Endothelial cell of umbilical vein (primary cell): Measurements from ENCODE around the gene AKR7A2. TPM values are rescaled to one million over a fixed set of nuclear protein-coding genes. Genes with fewer than 3 reads are reported as not detected.

Experiments
- BruUV-seq: library from RNA; stranded (reverse); fragments of 400-500 nt; replicated peaks from 2 replicates; lab custom pipeline; 2021; lab: Mats Ljungman, UMichigan
- CTCF ChIA-PET: fragments of 300-600, 350-600 bp; sonication (Branson Sonifier 250); formaldehyde crosslinking; loops from one replicate; lab custom pipeline; 2021; ENCODE audit warnings: antibody characterized with exemption, inconsistent platforms; lab: Charles Lee
- POLR2A ChIA-PET: fragments of 300-600, 350-600 bp; sonication (Branson Sonifier 250); formaldehyde crosslinking; loops from one replicate; lab custom pipeline; 2021; ENCODE audit warnings: antibody characterized with exemption, inconsistent platforms; lab: Charles Lee
- DNase-seq: peaks from one replicate; pipeline ENCODE4 v3.0.0-alpha.2; 2011; ENCODE audit warnings: low read depth, low spot score
- FAIRE-seq: peaks from 2 replicates; lab custom pipeline; 2011; peaks lifted over from hg19 to GRCh38; lab: Jason Lieb, UNC
- H2AFZ ChIP-seq: 2 replicates; pipeline ENCODE4 v1.6.0; 2012; ENCODE audit warnings: low read depth, low read length, control low read depth, inconsistent platforms
- H3K27ac ChIP-seq: 2 replicates; pipeline ENCODE4 v1.5.1; 2011; ENCODE audit warnings: low read depth, mild to moderate bottlenecking, control low read depth, low read length, moderate library complexity; ENCODE audit not compliant: insufficient read depth
- H3K27me3 ChIP-seq, 2 experiments: 2 replicates each; pipeline versions ENCODE4 v1.6.0 to v1.6.1; 2011; ENCODE audit warnings: low read length in 2 of 2, mixed read lengths in 1 of 2; ENCODE audit not compliant: control insufficient read depth in 2 of 2, insufficient read depth in 2 of 2
- H3K36me3 ChIP-seq, 2 experiments: 2 replicates in 1 of 2; 3 replicates in 1 of 2; pipeline ENCODE4 v1.5.1; 2011; ENCODE audit warnings: low read length in 2 of 2, mild to moderate bottlenecking in 1 of 2, moderate library complexity in 1 of 2; ENCODE audit not compliant: control insufficient read depth in 2 of 2, insufficient read depth in 2 of 2; ENCODE audit errors: extremely low read depth in 1 of 2
- H3K4me1 ChIP-seq: 3 replicates; pipeline ENCODE4 v1.5.1; 2011; ENCODE audit warnings: mild to moderate bottlenecking, low read length; ENCODE audit not compliant: control insufficient read depth, insufficient read depth; ENCODE audit errors: extremely low read depth
- H3K4me2 ChIP-seq: 2 replicates; pipeline ENCODE4 v1.6.1; 2011; ENCODE audit warnings: low read length, control low read depth, mixed read lengths; ENCODE audit not compliant: insufficient read depth
- H3K4me3 ChIP-seq, 3 experiments: fragments of 200-600 bp in 1 of 3; sonication (generic), shearing (Covaris generic) in 1 of 3; replicated peaks in 1 of 3; 2 replicates each; pipeline ENCODE4 v1.5.1; 2011 to 2016; ENCODE audit warnings: control low read depth in 3 of 3, low read length in 3 of 3, mild to moderate bottlenecking in 2 of 3, inconsistent platforms in 1 of 3, low read depth in 1 of 3, moderate library complexity in 1 of 3; ENCODE audit not compliant: insufficient read depth in 1 of 3
- H3K79me2 ChIP-seq: 2 replicates; pipeline ENCODE4 v1.6.0; 2012; ENCODE audit warnings: low read length, inconsistent platforms; ENCODE audit not compliant: control insufficient read depth, insufficient read depth
- H3K9ac ChIP-seq: replicated peaks from 2 replicates; pipeline ENCODE3; 2011; ENCODE audit warnings: low read length, control low read depth; ENCODE audit not compliant: insufficient read depth; ENCODE audit errors: extremely low read depth
- H3K9me1 ChIP-seq: replicated peaks from 3 replicates; pipeline ENCODE4 v1.6.0; 2011; ENCODE audit warnings: mild to moderate bottlenecking, low read length; ENCODE audit not compliant: control insufficient read depth, insufficient read depth; ENCODE audit errors: extremely low read depth
- H3K9me3 ChIP-seq: replicated peaks from 2 replicates; pipeline ENCODE4 v1.5.1; 2012; ENCODE audit warnings: low read length, inconsistent platforms; ENCODE audit not compliant: control insufficient read depth, insufficient read depth
- H4K20me1 ChIP-seq: replicated peaks from 2 replicates; pipeline ENCODE3; 2011; ENCODE audit warnings: mild to moderate bottlenecking, low read length; ENCODE audit not compliant: control insufficient read depth, insufficient read depth; ENCODE audit errors: extremely low read depth
- CTCF ChIP-seq, 2 donors: IDR thresholded peaks; 1 replicate in 1 of 2; 2 replicates in 1 of 2; pipeline ENCODE4 v1.5.1; 2011; ENCODE audit warnings: low read length in 2 of 2, mild to moderate bottlenecking in 2 of 2, moderate library complexity in 2 of 2, control low read depth in 1 of 2, inconsistent platforms in 1 of 2, low read depth in 1 of 2; ENCODE audit not compliant: insufficient read depth in 1 of 2; ENCODE audit errors: extremely low read depth in 1 of 2
- EZH2 ChIP-seq: IDR thresholded peaks from 2 replicates; pipeline ENCODE4 v1.6.1; 2012; ENCODE audit warnings: borderline replicate concordance, low read depth, mild to moderate bottlenecking, moderate library complexity, low read length, inconsistent platforms; ENCODE audit not compliant: severe bottlenecking
- FOS ChIP-seq: IDR thresholded peaks from 2 replicates; pipeline ENCODE4 v1.6.1; 2011; ENCODE audit warnings: mild to moderate bottlenecking, low read length, moderate library complexity, borderline replicate concordance; ENCODE audit not compliant: insufficient read depth
- GATA2 ChIP-seq: IDR thresholded peaks from 2 replicates; pipeline ENCODE4 v1.7.0; 2011; ENCODE audit warnings: low read depth, mild to moderate bottlenecking, moderate library complexity, mixed read lengths, low read length; ENCODE audit not compliant: insufficient read length, insufficient read depth
- JUN ChIP-seq: IDR thresholded peaks from 2 replicates; pipeline ENCODE4 v1.6.1; 2011; ENCODE audit warnings: borderline replicate concordance, low read depth; ENCODE audit not compliant: insufficient read length, insufficient read depth
- MAX ChIP-seq: IDR thresholded peaks from 2 replicates; pipeline ENCODE4 v1.6.1; 2011; ENCODE audit not compliant: insufficient read depth, insufficient read length
- MYC ChIP-seq: IDR thresholded peaks from one replicate; pipeline ENCODE4 v1.6.1; 2011; ENCODE audit warnings: mild to moderate bottlenecking, low read depth, low read length
- POLR2A ChIP-seq: IDR thresholded peaks from 2 replicates; pipeline ENCODE4 v1.6.1; 2012; ENCODE audit warnings: low read depth, mild to moderate bottlenecking, control low read depth, low read length
- POLR2AphosphoS5 ChIP-seq: IDR thresholded peaks from 2 replicates; pipeline ENCODE4 v1.6.1; 2012; ENCODE audit warnings: low read depth, mild to moderate bottlenecking, control low read depth, low read length, moderate library complexity; ENCODE audit not compliant: insufficient read depth
- dilution Hi-C: fragments of 300-500 bp; cut with MboI; formaldehyde crosslinking; loops from one replicate; pipeline ENCODE4 v1.15.0; 2019; ENCODE audit warnings: low sequenced_read_pairs; ENCODE audit not compliant: extremely low pct_ligation_motif_present
- intact Hi-C: fragments of 100-400 bp; cut with micrococcal nuclease; formaldehyde crosslinking; loops from one replicate; pipeline ENCODE4 v1.10.0; 2022
- polyA plus RNA-seq, 4 experiments: library from polyadenylated mRNA; depleted of rRNA in 3 of 4; stranded (reverse) in 3 of 4; unstranded in 1 of 4; fragments of >200 nt; gene quantifications; 2 replicates each; pipeline versions ENCODE4 v1.2.1 to v1.2.3, GENCODE V29; 2011 to 2012; ENCODE audit warnings: missing spikeins in 1 of 4
- total RNA-seq: library from RNA; stranded (reverse); gene quantifications from 2 replicates; pipeline ENCODE4 v1.2.3, GENCODE V29; 2021

AKR7A2 gene
- total and polyA plus RNA-seq, 2 donors (not counting 3 experiments of a cell fraction or from before 2014, with no cell fraction given), result 48.0 to 70.7 TPM

GRCh38 chr1:19329611-19330010 lies 17.7 kb upstream of the AKR7A2 start:
- Histone ChIP-seq H3K36me3 (peaks cover 4 to 24% of the 10 kb centered on the region in 2 experiments), H3K27ac (no peak overlapping the region), H3K27me3 (no peaks in the 10 kb centered on the region), H3K9ac (no peak overlapping the region), H3K9me1 (no peaks in the 10 kb centered on the region), H2AFZ (no peak overlapping the region), H3K79me2 (no peaks in the 10 kb centered on the region), H4K20me1 (no peaks in the 10 kb centered on the region), H3K4me2 (no peak overlapping the region), H3K4me3 (no peak overlapping the region), H3K9me3 (no peaks in the 10 kb centered on the region), H3K4me1 (no peaks in the 10 kb centered on the region)
- FAIRE-seq (peak; percentile 18), DNase-seq (no peak)
- BruUV-seq, result no TSS peak
- CTCF ChIA-PET, result interaction anchor here (1.1 to 2.5 kb wide), 4 partner anchors 9 to 332 kb away, joined by 3 to 10 read pairs (median 4); no protein-coding TSS in a partner anchor
- dilution Hi-C loops, result no loop called here
- POLR2A ChIA-PET, result no interaction called here
- intact Hi-C loops, result no loop called here
- TF ChIP-seq JUN, result no peak
- TF ChIP-seq MAX, result no peak
- TF ChIP-seq CTCF (IDR thresholded peaks at IDR 0.05; ENCODE audit: extremely low read depth in 1 of 2, insufficient read depth in 1 of 2, low read depth in 1 of 2, low read length in 2 of 2), result no peak
- no peak for TF ChIP-seq FOS
- no peak for TF ChIP-seq MYC
- TF ChIP-seq EZH2, result no peak
- no peak for TF ChIP-seq POLR2A
- no peak for TF ChIP-seq POLR2AphosphoS5
- TF ChIP-seq GATA2, result no peak
